ENCODE measurements around the gene ELP4. TPM values are rescaled to one million over a fixed set of nuclear protein-coding genes. Genes with fewer than 3 reads are reported as not detected.

Gene ELP4
- total RNA-seq, 1 donor from 2014 or later = 19.5 TPM

DNA sequence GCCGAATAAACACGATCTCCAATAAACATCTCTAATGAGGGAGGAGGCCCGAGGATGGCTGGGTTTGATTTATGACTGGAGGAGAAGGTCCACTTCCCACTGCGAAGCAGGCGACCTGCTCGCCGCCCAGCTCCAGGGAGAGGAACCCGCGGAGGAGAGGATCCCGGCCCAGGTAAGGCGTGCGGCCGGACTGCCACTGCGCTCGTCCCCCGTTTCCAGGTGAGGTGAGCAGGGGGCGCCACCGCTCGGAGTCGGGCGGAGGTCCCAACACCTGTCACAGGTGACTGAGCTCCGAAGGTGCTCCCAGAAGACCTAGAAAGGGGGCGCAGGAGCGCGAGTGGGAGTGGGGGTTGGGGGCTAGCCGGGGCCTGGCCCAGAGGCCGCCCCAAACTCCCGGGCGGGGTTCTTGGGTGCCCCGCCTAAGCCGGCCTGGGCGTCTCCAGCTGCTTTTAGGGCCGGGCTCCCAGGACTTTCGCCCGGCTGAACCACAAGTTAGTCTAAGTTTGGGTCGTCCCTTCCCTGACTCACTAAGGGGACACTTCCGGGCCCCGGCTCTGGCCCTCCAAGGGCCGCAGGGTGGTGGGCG is 307.0 kb downstream of the ELP4 start:
- Mint-ChIP-seq H3K9me3 (no peaks in the 10 kb centered on the region), H3K27me3 (ENCODE audit: low read depth) (peaks cover 97% of the 10 kb centered on the region), H3K4me1 (peaks cover 23% of the 10 kb centered on the region), H3K36me3 (no peaks in the 10 kb centered on the region), H3K4me3 (peak overlapping the region; percentile 21), H3K27ac (no peak overlapping the region)
- TF ChIP-seq CTCF (IDR thresholded peaks at IDR 0.05; ENCODE audit: unreplicated experiment) = no peak
- DNase-seq (ENCODE audit: low spot score in 2 of 2, unreplicated experiment in 2 of 2) = no peak

DNA sequence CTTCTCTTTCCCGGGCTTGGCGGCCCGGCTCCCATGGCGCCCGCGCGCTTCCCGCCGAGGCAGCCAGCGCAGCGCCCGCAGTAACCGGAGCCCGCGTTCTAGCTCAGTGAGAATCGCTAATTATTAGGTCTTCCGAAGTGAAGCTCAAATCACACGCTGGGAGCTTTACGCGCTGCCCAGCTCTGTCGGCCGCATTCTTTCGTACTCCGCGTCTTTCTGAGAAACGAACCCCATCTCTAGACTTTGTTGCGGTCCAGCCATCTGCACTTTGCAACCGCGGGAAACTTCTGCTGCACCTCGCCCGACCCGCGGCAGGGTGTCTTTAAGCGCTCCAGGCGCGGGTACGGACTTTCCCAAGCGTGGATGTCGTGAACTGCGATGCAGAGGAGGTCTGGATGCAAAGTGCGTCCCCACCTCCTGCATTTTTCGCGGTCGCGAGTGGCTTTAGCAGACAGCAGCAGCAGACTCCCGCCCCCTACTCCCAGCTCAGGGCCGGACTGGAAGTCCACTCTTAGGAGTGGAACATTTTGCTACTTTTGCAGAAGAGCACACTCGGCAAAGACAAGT is 307.6 kb downstream of the ELP4 start:
- H3K4me1 Mint-ChIP-seq = peaks cover 19% of the 10 kb centered on the region
- peaks cover 98% of the 10 kb centered on the region for H3K27me3 Mint-ChIP-seq (ENCODE audit: low read depth)
- no peaks in the 10 kb centered on the region for H3K36me3 Mint-ChIP-seq
- TF ChIP-seq CTCF (IDR thresholded peaks at IDR 0.05; ENCODE audit: unreplicated experiment) = no peak
- DNase-seq (ENCODE audit: low spot score in 2 of 2, unreplicated experiment in 2 of 2) = no peak
- peak overlapping the region; percentile 31 for H3K4me3 Mint-ChIP-seq
- no peaks in the 10 kb centered on the region for H3K9me3 Mint-ChIP-seq
- no peak overlapping the region for H3K27ac Mint-ChIP-seq

- peaks cover 14% of the 10 kb centered on the region for H3K4me1 Mint-ChIP-seq
- H3K36me3 Mint-ChIP-seq = no peaks in the 10 kb centered on the region
- peak overlapping the region; percentile 30 for H3K4me3 Mint-ChIP-seq
- no peak for DNase-seq (ENCODE audit: low spot score in 2 of 2, unreplicated experiment in 2 of 2)
- H3K27me3 Mint-ChIP-seq (ENCODE audit: low read depth) = peaks cover 98% of the 10 kb centered on the region
- H3K9me3 Mint-ChIP-seq = no peaks in the 10 kb centered on the region
- H3K27ac Mint-ChIP-seq = no peak overlapping the region
- no peak for TF ChIP-seq CTCF (IDR thresholded peaks at IDR 0.05; ENCODE audit: unreplicated experiment)
Observed at GRCh38 chr11:31817621-31818424, 308.3 kb downstream of the ELP4 start.

- H3K27ac Mint-ChIP-seq = no peak overlapping the region
- peaks cover 98% of the 10 kb centered on the region for H3K27me3 Mint-ChIP-seq (ENCODE audit: low read depth)
- H3K4me3 Mint-ChIP-seq = peak overlapping the region; percentile 30
- DNase-seq (ENCODE audit: low spot score in 2 of 2, unreplicated experiment in 2 of 2) = no peak
- H3K9me3 Mint-ChIP-seq = no peaks in the 10 kb centered on the region
- peaks cover 13% of the 10 kb centered on the region for H3K4me1 Mint-ChIP-seq
- no peak for TF ChIP-seq CTCF (IDR thresholded peaks at IDR 0.05; ENCODE audit: unreplicated experiment)
- H3K36me3 Mint-ChIP-seq = no peaks in the 10 kb centered on the region
Observed at GRCh38 chr11:31818425-31818755, 308.8 kb downstream of the ELP4 start.

DNA sequence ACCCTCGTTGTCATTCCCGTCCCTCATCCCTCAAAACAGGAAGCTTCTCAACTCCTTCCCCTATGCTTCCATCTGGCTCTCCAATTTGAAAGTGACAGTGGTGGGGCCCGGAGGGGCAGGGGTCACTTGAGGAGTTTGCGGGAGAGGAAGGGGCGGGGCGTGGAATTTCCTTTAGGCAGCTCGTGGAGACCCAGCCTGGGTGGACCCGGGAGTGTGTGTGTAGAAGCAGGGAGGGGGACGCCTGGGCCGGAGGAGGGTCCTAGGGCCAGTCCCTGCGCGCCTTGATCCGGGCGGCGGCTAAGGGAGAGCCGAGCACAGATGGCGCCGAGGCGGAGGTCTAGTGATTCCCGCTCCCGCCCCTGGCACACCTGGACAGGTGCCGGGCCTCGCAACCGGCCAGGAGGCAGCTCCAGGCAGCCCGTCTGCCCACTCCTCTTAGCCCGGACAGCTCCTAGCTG is 309.3 kb downstream of the ELP4 start:
- peaks cover 9% of the 10 kb centered on the region for H3K4me1 Mint-ChIP-seq
- peaks cover 98% of the 10 kb centered on the region for H3K27me3 Mint-ChIP-seq (ENCODE audit: low read depth)

More for the DNA sequence above, 309.3 kb downstream of the ELP4 start:
- Mint-ChIP-seq H3K27ac (no peak overlapping the region), H3K4me3 (no peak overlapping the region), H3K36me3 (no peaks in the 10 kb centered on the region), H3K9me3 (no peaks in the 10 kb centered on the region)
- no peak for TF ChIP-seq CTCF (IDR thresholded peaks at IDR 0.05; ENCODE audit: unreplicated experiment)
- DNase-seq (ENCODE audit: low spot score in 2 of 2, unreplicated experiment in 2 of 2) = no peak
